Muscle layer of duodenum (tissue), 2 donors: Measurements from ENCODE around the gene MMP7.

Experiments
- H3K27ac ChIP-seq: one replicate; pipeline ENCODE4 v1.7.0; 2013; ENCODE audit warnings: mild to moderate bottlenecking, low read length
- H3K27me3 ChIP-seq: one replicate; pipeline ENCODE4 v1.7.0; 2013; ENCODE audit warnings: low read depth, mild to moderate bottlenecking, control low read depth, low read length
- H3K36me3 ChIP-seq, 2 donors: one replicate each; pipeline ENCODE4 v1.7.0; 2013; ENCODE audit warnings: low read length in 2 of 2, control low read depth in 1 of 2, mild to moderate bottlenecking in 1 of 2; ENCODE audit not compliant: insufficient read depth in 2 of 2, control insufficient read depth in 1 of 2
- H3K4me1 ChIP-seq, 2 donors: one replicate each; pipeline ENCODE4 v1.7.0; 2013; ENCODE audit warnings: low read length in 2 of 2, mild to moderate bottlenecking in 2 of 2, control low read depth in 1 of 2, moderate library complexity in 1 of 2; ENCODE audit not compliant: insufficient read depth in 2 of 2, control insufficient read depth in 1 of 2
- H3K4me3 ChIP-seq, 2 donors: one replicate each; pipeline ENCODE4 v1.7.0; 2013; ENCODE audit warnings: low read length in 2 of 2, low read depth in 1 of 2, mild to moderate bottlenecking in 1 of 2
- H3K9me3 ChIP-seq, 2 donors: one replicate each; pipeline ENCODE4 v1.7.0; 2013; ENCODE audit warnings: low read length in 2 of 2, control low read depth in 1 of 2, mild to moderate bottlenecking in 1 of 2; ENCODE audit not compliant: control insufficient read depth in 1 of 2
- donor health status: healthy.

Gene MMP7, protein sequence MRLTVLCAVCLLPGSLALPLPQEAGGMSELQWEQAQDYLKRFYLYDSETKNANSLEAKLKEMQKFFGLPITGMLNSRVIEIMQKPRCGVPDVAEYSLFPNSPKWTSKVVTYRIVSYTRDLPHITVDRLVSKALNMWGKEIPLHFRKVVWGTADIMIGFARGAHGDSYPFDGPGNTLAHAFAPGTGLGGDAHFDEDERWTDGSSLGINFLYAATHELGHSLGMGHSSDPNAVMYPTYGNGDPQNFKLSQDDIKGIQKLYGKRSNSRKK

DNA sequence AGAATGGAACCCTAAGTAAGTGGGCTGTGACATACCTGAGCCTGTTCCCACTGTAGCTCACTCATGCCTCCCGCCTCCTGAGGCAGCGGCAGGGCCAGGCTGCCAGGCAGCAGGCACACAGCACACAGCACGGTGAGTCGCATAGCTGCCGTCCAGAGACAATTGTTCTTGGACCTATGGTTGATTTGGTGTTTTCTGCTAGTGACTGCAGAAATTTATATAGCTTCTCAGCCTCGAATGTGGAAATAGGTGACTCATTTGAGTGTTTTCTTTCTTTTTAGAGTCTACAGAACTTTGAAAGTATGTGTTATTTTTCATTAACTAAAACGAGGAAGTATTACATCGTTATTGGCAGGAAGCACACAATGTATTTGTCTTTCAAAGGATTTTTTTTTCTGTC, at the start of gene MMP7:
Gene MMP7 (minus strand): TSS at position 190 of the 400 bp plus-strand sequence. CDS start 47 bp downstream, at position 143.
- no peaks in the 10 kb centered on the region for H3K4me1 ChIP-seq
- H3K36me3 ChIP-seq, result no peaks in the 10 kb centered on the region
- no peak within 1 kb of the TSS for H3K27ac ChIP-seq
- H3K27me3 ChIP-seq, result no peaks in the 10 kb centered on the region
- no peak within 1 kb of the TSS for H3K4me3 ChIP-seq
- no peaks in the 10 kb centered on the region for H3K9me3 ChIP-seq

DNA sequence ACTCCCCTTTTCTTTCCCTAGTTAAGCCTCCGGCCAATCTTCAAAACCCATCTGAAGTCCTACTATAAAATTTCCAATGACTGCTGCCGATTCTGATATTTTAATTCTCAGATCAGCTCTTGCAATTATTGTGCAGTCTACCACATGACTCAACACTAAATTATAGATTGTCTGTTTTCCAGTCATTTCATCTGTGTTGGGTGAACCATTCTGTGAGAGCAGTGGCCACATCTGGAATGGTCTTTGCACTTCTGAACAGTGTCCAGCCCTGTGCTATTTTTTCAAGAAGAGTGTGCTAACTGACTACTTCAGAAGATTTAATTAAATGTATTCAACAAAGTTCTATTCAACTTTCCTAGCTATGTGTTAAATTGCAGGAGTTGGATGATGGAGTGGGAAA, 47.2 kb upstream of the MMP7 start:
- no peak overlapping the region for H3K27ac ChIP-seq
- no peaks in the 10 kb centered on the region for H3K4me1 ChIP-seq
- no peaks in the 10 kb centered on the region for H3K9me3 ChIP-seq
- H3K27me3 ChIP-seq, result no peaks in the 10 kb centered on the region
- no peaks in the 10 kb centered on the region for H3K36me3 ChIP-seq
- H3K4me3 ChIP-seq, result no peak overlapping the region

DNA sequence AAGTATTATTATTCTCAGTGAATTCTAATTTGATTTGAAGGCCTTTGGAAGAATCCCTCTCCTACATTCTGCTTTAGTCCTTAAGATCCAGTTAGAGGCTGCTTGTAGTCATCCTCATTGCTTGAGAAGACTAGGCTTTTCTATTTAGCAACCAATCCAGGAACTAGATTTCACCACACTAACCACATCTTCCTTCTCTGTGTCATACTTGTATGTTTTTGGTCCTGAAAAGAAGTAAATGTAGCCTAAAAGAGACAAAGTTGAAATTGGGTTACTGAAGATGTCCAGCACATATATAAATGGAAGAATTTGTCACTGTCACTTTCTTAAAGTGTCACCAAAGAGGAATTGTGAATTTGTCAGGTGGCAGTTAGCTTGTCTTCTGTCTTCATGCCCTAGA, 46.6 kb upstream of the MMP7 start:
- Histone ChIP-seq H3K27ac (no peak overlapping the region), H3K4me3 (no peak overlapping the region), H3K27me3 (no peaks in the 10 kb centered on the region), H3K36me3 (no peaks in the 10 kb centered on the region), H3K9me3 (no peaks in the 10 kb centered on the region), H3K4me1 (no peaks in the 10 kb centered on the region)

DNA sequence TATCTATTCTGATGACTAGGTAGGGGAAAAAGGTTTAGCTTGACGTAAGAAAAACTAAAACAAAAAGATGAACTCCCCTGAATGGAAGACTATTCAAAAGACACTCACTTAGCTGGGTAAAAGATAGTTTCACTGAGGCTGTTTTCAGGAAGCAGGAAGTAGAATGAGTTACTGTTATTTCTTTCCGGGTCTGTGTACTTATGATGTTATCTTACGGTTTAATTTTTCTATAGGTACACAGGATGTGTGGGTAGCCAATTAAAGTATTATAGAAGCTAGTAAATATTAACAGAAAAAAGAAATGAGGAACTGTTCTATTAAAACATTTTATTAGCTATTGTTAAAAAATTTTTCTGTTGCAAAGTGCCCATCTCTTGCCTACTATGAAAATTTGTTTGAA, 45.8 kb upstream of the MMP7 start:
- no peaks in the 10 kb centered on the region for H3K4me1 ChIP-seq
- no peaks in the 10 kb centered on the region for H3K36me3 ChIP-seq
- H3K27me3 ChIP-seq, result no peaks in the 10 kb centered on the region
- no peak overlapping the region for H3K4me3 ChIP-seq
- H3K27ac ChIP-seq, result no peak overlapping the region
- no peaks in the 10 kb centered on the region for H3K9me3 ChIP-seq

DNA sequence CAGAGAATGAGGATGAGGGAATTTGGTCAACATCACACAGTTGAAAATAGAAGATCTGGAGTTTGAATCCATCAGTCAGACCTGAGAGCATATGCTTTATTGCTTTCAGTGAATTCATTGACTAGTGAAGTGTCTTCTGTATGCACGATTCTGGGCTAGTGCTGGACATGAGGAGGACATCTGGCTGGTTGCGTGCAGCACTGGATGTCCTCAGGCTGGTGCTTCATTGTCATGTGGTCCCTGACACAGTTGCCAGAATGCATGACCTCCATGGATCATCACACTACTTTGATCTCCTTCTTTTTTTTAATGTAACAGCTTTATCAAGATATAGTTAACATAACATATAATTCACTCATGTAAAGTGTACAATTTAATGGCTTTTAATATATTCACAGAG, 44.5 kb upstream of the MMP7 start:
- no peaks in the 10 kb centered on the region for H3K4me1 ChIP-seq
- H3K9me3 ChIP-seq, result no peaks in the 10 kb centered on the region
- no peaks in the 10 kb centered on the region for H3K27me3 ChIP-seq
- no peaks in the 10 kb centered on the region for H3K36me3 ChIP-seq
- no peak overlapping the region for H3K27ac ChIP-seq
- no peak overlapping the region for H3K4me3 ChIP-seq

DNA sequence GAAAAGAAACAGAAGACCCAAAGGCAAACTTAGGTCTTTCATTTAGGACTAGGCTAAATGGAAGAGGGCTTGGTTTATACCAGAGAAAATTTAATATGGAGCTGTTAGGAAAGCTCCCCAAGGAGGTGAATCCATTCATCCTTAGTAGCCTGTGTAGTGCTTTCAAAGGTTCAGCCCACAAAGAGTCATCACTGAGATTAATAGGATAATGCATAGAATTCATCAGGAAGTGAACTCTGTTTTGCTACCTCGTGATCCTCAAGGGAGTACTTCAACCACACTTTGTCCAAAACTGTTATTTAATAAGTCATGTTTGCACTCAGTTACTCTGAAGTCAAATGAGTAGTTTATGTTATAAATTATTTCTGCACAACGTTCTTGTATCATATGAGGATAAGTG, 43.3 kb upstream of the MMP7 start:
- Histone ChIP-seq H3K27me3 (no peaks in the 10 kb centered on the region), H3K36me3 (no peaks in the 10 kb centered on the region), H3K4me3 (no peak overlapping the region), H3K4me1 (no peaks in the 10 kb centered on the region), H3K9me3 (no peaks in the 10 kb centered on the region), H3K27ac (no peak overlapping the region)

DNA sequence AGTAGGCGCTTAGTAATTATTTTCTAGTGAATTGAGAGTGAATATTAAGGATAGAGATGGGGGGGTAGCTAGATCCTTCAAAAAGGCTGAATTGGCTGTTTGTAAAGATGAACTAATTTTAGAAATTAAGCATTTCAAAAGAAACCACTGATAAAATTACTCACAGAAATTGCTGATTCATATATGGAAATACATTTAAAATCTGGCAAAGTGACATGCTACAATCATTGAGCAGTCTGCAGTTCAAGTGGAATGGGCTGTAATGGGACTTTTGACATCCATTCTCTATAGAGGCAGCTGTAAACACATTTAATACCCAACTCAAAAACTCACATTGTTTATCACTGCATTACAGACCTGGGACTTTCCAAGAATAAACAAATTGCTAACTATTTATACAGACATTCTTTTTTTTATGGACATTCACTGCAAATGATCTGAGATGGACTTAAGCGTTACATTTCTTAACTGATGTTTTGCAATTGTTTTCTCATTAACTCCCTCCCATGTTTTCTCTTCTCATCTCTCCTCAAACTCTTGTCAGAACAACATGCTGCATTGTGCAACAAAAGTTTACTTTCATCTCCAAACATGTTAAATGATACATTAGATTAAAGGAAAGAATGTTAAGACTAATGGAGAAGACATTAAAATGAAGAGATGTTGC, 42.1 kb upstream of the MMP7 start:
- Histone ChIP-seq H3K36me3 (no peaks in the 10 kb centered on the region), H3K27ac (no peak overlapping the region), H3K4me1 (no peaks in the 10 kb centered on the region), H3K27me3 (no peaks in the 10 kb centered on the region), H3K4me3 (no peak overlapping the region), H3K9me3 (no peaks in the 10 kb centered on the region)

DNA sequence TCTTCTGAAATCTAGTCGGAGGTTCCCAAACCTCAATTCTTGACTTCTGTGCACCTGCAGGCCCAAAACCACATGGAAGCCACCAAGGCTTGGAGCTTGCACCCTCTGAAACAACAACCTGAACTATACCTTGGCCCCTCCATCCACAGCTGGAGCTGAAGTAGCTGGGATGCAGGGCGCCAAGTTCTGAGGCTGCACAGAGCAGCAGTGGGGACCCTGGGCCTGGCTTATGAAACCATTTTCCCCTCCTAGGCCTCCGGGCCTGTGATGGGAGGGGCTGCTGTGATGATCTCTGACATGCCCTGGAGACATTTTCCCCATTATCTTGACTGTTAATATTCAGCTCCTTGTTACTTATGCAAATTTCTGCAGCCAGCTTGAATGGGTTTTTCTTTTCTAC, 38.3 kb upstream of the MMP7 start:
- Histone ChIP-seq H3K4me3 (no peak overlapping the region), H3K9me3 (peaks cover 3% of the 10 kb centered on the region in 2 donors), H3K27me3 (no peaks in the 10 kb centered on the region), H3K4me1 (no peaks in the 10 kb centered on the region), H3K27ac (no peak overlapping the region), H3K36me3 (no peaks in the 10 kb centered on the region)

DNA sequence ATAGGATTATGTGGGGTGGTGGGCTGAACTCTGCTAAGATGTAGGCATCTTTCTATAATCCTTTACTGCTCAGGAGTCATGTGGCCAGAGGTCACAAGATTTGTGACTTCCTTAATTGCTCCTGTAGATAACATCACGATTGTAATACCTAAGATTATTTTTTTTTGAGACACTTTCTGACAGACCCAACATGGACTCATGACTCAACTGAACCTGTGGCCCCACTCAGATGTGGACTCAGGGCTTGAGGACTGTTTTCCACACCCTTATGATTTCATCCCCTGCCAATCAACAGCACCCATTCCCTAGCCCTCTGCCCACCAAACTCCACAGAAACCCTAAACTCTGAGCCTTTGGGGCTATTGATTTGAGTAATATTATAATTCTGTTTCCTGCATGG, 35.6 kb upstream of the MMP7 start:
- Histone ChIP-seq H3K27me3 (no peaks in the 10 kb centered on the region), H3K27ac (no peak overlapping the region), H3K4me3 (no peak overlapping the region), H3K4me1 (no peaks in the 10 kb centered on the region), H3K9me3 (peaks cover 3% of the 10 kb centered on the region in 2 donors), H3K36me3 (no peaks in the 10 kb centered on the region)

DNA sequence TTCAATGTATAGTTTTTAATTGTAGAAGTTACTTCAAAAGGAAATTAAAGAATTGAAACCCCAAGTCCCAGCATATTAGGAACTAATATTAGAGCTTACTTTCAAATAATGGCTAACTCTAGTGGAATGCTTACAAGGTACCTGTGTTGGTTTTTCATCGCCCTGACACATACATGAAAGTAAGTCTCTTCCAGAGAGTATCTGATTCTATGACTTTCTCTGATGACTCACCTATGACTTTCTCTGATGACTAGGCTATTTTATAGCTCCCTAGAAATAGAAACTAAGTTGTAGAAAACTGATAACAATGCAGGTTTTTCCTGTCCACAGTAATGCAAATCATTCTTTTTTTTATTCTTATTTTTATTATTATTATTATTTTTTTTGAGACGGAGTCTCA, 33.6 kb upstream of the MMP7 start:
- H3K4me1 ChIP-seq, result no peaks in the 10 kb centered on the region
- peaks cover 3% of the 10 kb centered on the region in 2 donors for H3K9me3 ChIP-seq
- H3K4me3 ChIP-seq, result no peak overlapping the region
- H3K27me3 ChIP-seq, result no peaks in the 10 kb centered on the region
- H3K27ac ChIP-seq, result no peak overlapping the region
- no peaks in the 10 kb centered on the region for H3K36me3 ChIP-seq

DNA sequence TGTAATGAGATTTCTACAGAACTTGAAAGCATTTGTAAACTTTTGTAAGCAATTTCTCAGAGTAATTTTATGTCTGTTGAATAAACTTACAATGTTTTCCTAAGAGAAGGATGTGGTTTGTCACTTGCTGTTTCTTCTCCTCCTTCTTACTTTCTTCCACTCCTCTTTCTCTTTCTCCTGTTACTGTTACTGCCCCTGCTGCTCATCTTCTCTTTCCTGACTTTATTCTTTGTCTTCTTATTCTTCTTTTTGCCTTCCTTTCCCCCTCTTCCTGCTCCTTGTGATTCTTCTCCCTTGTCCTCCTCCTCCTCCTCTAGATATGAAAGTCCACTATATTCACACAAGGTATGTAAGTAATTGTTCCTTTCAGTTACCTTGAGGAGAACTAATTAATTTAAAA, 31.1 kb upstream of the MMP7 start:
- no peaks in the 10 kb centered on the region for H3K36me3 ChIP-seq
- no peak overlapping the region for H3K27ac ChIP-seq
- H3K9me3 ChIP-seq, result peaks cover 3% of the 10 kb centered on the region in 2 donors
- no peaks in the 10 kb centered on the region for H3K4me1 ChIP-seq
- no peaks in the 10 kb centered on the region for H3K27me3 ChIP-seq
- H3K4me3 ChIP-seq, result no peak overlapping the region

DNA sequence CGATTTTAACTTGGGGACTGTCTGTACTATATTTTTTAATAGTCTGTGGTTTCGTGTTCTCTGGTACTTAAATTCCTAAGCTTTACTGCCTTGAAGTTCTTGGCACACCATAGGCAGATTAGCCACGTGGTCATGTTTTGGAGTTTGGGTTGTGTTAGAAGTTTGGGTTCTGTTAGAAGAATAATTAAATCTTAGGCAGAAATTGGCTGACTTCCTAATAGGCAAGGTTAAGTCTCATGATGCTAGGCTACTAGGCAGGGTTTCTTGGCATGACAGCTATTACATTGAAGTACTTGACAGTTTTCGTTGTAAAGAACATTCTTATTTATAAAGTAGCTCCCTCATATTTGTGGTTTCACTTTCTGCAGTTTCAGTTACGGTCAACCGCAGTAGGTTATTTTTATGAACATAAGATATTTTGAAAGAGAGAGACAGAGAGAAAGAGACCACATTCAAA, 30.0 kb upstream of the MMP7 start:
- Histone ChIP-seq H3K36me3 (no peaks in the 10 kb centered on the region), H3K27ac (peak overlapping the region; percentile 17), H3K27me3 (no peaks in the 10 kb centered on the region), H3K4me3 (peak overlapping the region; percentile 28 to 46), H3K4me1 (no peaks in the 10 kb centered on the region), H3K9me3 (no peaks in the 10 kb centered on the region)
